ENCODE data around the gene DFFB. TPM values are rescaled to one million over a fixed set of nuclear protein-coding genes. Genes with fewer than 3 reads are reported as not detected.
A peak's percentile ranks its signal among the peaks of the same experiment; 100 is the strongest.

Gene DFFB
- total and polyA plus RNA-seq, 9 of the 15 experiments (the other 6 are each of a cell fraction or from before 2014, with no cell fraction given), result 2.3 to 15.8 (median 11.5) TPM

DNA sequence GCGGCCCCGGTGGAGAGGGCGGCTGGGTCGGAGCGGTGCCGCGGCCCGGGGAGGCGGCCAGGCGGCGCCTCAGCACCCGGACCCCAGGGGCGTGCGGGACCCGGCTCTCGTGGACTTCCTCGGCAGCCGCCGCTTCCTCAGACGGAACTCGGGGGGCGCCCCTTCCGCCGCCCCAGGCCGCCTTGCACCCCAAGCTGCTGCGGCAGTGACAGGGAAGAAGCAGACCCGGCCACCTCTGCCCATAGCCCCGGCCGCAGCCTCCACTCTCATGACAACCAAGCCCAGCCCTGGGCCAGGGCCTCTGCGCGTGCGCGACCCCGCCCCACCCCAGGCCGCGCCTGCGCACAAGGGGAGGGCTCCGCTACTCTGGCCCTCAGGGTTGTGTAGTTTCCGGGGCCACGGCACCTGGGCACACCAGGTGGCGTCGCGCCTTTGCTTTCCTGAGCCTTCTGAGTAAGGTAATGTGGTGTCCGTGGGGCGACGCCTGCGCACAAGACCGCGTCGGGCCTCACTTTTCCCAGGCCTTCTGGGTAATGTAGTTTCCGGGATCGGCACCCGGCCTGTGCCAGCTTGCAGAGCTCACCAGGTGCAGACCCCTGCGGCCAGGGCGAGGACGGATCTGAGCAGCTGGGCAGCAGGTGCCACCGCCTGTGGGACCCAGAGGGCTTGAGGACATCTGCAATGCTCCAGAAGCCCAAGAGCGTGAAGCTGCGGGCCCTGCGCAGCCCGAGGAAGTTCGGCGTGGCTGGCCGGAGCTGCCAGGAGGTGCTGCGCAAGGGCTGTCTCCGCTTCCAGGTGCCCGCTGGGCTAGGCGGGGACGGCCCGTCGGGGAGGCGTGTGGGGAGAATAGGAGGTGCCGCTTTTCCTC is at the start of gene DFFB, which contains the start of gene CEP104 (continued):
- TF ChIP-seq, protein P1, sequence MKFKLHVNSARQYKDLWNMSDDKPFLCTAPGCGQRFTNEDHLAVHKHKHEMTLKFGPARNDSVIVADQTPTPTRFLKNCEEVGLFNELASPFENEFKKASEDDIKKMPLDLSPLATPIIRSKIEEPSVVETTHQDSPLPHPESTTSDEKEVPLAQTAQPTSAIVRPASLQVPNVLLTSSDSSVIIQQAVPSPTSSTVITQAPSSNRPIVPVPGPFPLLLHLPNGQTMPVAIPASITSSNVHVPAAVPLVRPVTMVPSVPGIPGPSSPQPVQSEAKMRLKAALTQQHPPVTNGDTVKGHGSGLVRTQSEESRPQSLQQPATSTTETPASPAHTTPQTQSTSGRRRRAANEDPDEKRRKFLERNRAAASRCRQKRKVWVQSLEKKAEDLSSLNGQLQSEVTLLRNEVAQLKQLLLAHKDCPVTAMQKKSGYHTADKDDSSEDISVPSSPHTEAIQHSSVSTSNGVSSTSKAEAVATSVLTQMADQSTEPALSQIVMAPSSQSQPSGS (CRISPR knock-in tag; IDR thresholded peaks at IDR 0.05), result no peak
- no peak for TF ChIP-seq ZC3H11A (IDR thresholded peaks at IDR 0.05; ENCODE audit: low read depth, low read length)
- TF ChIP-seq CREB1 (IDR thresholded peaks at IDR 0.05), result peak; percentile 92
- TF ChIP-seq CREB1 (CRISPR knock-in tag; IDR thresholded peaks at IDR 0.05), result peak; percentile 94
- TF ChIP-seq PHF8 (IDR thresholded peaks at IDR 0.05; ENCODE audit: borderline replicate concordance, low read length), result peak; percentile 79; the same call in 1 of the 2 replicates
- TF ChIP-seq, protein P2, sequence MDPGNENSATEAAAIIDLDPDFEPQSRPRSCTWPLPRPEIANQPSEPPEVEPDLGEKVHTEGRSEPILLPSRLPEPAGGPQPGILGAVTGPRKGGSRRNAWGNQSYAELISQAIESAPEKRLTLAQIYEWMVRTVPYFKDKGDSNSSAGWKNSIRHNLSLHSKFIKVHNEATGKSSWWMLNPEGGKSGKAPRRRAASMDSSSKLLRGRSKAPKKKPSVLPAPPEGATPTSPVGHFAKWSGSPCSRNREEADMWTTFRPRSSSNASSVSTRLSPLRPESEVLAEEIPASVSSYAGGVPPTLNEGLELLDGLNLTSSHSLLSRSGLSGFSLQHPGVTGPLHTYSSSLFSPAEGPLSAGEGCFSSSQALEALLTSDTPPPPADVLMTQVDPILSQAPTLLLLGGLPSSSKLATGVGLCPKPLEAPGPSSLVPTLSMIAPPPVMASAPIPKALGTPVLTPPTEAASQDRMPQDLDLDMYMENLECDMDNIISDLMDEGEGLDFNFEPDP (CRISPR knock-in tag; IDR thresholded peaks at IDR 0.05), result no peak
- no peak for TF ChIP-seq ZNF644 (tag; IDR thresholded peaks at IDR 0.05; ENCODE audit: low read depth)
- TF ChIP-seq PHTF2 (CRISPR knock-in tag; IDR thresholded peaks at IDR 0.05), result no peak
- TF ChIP-seq ETV6 (IDR thresholded peaks at IDR 0.05; ENCODE audit: borderline replicate concordance in 1 of 2, low read depth in 2 of 2, low read length in 1 of 2), result no peak
- 0 out of 2 replicates have a peak, but pooled peaks have one; percentile 71 for TF ChIP-seq ETV6 (CRISPR knock-in tag; IDR thresholded peaks at IDR 0.05; ENCODE audit: borderline replicate concordance)
- TF ChIP-seq, protein P3, sequence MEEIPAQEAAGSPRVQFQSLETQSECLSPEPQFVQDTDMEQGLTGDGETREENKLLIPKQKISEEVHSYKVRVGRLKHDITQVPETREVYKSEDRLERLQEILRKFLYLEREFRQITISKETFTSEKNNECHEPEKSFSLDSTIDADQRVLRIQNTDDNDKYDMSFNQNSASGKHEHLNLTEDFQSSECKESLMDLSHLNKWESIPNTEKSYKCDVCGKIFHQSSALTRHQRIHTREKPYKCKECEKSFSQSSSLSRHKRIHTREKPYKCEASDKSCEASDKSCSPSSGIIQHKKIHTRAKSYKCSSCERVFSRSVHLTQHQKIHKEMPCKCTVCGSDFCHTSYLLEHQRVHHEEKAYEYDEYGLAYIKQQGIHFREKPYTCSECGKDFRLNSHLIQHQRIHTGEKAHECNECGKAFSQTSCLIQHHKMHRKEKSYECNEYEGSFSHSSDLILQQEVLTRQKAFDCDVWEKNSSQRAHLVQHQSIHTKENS (CRISPR knock-in tag; IDR thresholded peaks at IDR 0.05), result no peak
- no peak for TF ChIP-seq CCAR2 (IDR thresholded peaks at IDR 0.05; ENCODE audit: low read depth, low read length)
- TF ChIP-seq, protein P4, sequence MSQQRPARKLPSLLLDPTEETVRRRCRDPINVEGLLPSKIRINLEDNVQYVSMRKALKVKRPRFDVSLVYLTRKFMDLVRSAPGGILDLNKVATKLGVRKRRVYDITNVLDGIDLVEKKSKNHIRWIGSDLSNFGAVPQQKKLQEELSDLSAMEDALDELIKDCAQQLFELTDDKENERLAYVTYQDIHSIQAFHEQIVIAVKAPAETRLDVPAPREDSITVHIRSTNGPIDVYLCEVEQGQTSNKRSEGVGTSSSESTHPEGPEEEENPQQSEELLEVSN (IDR thresholded peaks at IDR 0.05; ENCODE audit: borderline replicate concordance in 1 of 2, extremely low read depth in 1 of 2, insufficient read depth in 1 of 2, insufficient read length in 1 of 2, low read depth in 1 of 2, low read length in 1 of 2, poor library complexity in 1 of 2, severe bottlenecking in 1 of 2), result peak; percentile 82 to 84
- no peak for TF ChIP-seq SRSF7 (optimal IDR thresholded peaks at IDR 0.05; ENCODE audit: low read depth, low read length)
- no peak for TF ChIP-seq ZNF717 (CRISPR knock-in tag; IDR thresholded peaks at IDR 0.05)
- peak; percentile 36; the same call in 1 of the 2 replicates for TF ChIP-seq CEBPG (CRISPR knock-in tag; IDR thresholded peaks at IDR 0.05)
- no peak for TF ChIP-seq CEBPG (tag; conservative IDR thresholded peaks at IDR 0.05 in 1 of 2, IDR thresholded peaks at IDR 0.05 in 1 of 2)
- TF ChIP-seq, protein P5, sequence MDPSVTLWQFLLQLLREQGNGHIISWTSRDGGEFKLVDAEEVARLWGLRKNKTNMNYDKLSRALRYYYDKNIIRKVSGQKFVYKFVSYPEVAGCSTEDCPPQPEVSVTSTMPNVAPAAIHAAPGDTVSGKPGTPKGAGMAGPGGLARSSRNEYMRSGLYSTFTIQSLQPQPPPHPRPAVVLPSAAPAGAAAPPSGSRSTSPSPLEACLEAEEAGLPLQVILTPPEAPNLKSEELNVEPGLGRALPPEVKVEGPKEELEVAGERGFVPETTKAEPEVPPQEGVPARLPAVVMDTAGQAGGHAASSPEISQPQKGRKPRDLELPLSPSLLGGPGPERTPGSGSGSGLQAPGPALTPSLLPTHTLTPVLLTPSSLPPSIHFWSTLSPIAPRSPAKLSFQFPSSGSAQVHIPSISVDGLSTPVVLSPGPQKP (CRISPR knock-in tag; IDR thresholded peaks at IDR 0.05), result no peak
- no peak for TF ChIP-seq COPS2 (conservative IDR thresholded peaks at IDR 0.05)
- no peak for TF ChIP-seq MIER1 (IDR thresholded peaks at IDR 0.05; ENCODE audit: low read depth)

Measured in K562 (cell line).